HG02840 (cell line): ENCODE data around the gene DHX15.

Source experiments
- ATAC-seq: cut with Tn5 transposase; IDR thresholded peaks from one replicate; pipeline ENCODE4 v1.9.1; 2021; ENCODE audit warnings: mild to moderate bottlenecking, moderate library complexity, moderate number of reproducible peaks; ENCODE audit not compliant: unreplicated experiment, low FRiP score

Gene DHX15

GRCh38 chr4:24584211-24584850 is at the start of gene DHX15:
Gene DHX15 (minus strand): TSS chr4:24584554. CDS start chr4:24584393, 161 bp downstream.
- peak; percentile 92 for ATAC-seq

DNA sequence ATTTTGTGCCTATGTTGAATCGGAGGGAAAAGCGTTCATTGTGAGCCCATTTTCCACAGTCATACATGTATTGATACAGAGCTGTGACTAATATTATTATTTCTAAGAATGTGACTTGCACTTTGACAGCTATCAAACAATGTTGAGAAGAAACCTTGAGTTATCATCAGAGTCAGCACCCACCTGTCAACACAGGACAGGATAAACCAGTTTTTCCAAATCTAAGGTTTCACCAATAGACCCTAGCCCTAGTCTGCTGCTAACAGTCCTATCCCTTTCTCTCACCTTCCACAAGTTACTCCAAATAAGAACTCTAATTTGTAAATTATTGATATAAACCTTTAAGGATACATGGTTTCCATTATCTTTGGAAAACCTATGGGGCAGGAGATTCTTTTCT is 47.7 kb upstream of the DHX15 start:
- ATAC-seq, result no peak

DNA sequence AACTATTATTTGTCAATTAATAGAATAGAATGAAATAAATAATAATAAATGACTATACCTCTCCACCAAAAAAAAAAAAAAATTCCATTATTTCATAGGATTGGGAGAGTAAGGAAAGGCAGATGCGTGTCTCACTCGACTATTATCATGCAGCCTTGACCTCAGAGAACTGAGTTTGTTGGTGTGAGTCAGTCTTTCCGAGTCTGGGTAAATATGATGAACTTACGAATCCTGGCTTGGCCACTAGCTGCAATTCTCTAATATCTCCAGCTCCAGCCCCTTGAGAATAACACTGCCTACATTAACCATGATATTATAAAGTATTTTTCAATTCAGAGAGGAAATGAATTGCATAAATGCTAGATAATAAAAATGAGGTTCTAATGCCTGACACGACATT is 46.6 kb upstream of the DHX15 start:
- ATAC-seq, result no peak

DNA sequence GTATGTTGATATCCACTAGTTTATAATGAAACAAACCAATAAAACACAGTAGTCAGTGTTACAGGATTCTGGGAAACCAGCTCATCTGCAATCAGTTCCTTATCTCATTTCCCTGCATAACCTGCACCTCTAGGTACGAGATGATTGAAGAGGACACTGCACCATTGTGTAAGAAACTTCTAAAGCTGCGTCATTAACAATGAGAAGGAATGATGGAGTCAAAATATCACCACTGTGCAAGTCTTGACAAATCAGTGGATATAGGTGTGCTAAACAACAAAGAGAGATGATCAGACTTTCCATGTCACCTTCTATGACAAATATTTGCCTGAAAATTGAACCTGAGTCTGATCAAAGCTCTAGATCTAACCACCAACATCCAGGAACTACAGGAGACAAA is 40.7 kb upstream of the DHX15 start:
- ATAC-seq, result no peak

DNA sequence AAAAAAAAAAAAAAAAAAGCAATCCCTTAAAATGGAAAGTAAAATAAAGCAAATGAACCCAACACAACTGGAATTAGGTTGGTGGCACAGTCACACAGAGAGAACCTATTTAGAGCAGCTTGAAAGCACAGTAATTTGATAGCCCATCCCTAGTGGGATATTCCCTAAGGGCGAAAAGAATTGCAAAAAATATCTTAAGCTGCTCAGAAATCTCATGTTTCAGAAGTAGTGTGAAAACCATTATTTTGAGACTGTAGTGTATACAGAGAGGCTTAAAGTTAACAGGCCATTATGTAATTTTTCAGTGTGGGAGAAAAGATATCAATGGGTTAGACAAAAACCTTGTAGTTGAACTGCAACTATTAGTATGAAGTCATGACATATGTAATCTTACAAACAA is 40.0 kb upstream of the DHX15 start:
- no peak for ATAC-seq

- ATAC-seq, result no peak
Measured at GRCh38 chr4:24622146-24622834, 37.9 kb upstream of the DHX15 start.

DNA sequence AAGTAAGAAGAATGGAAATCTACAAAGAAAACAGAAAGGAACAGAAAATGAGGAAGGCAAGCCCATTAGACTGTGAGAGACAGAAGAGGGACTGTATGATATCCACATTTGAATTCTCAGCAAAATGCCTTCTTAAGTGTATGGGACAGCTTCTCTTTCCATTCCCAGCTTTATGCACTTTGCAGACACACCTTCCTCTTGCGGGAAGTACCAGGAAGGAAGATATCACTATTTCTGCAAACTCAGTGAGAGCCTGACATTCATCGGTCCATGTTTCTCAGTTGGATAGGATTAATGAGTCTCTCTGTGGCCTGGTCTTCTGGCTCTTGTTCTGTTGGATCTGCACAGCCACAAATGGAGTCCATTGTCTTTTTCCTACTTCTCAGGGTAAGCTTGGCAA is 31.6 kb upstream of the DHX15 start:
- no peak for ATAC-seq

GRCh38 chr4:24614881-24615280 is 30.5 kb upstream of the DHX15 start:
- ATAC-seq, result no peak

- no peak for ATAC-seq
Measured at GRCh38 chr4:24613502-24613901, 29.1 kb upstream of the DHX15 start.

- no peak for ATAC-seq
Measured at GRCh38 chr4:24611575-24611974, 27.2 kb upstream of the DHX15 start.

GRCh38 chr4:24607334-24607733 is 23.0 kb upstream of the DHX15 start:
- ATAC-seq, result no peak

GRCh38 chr4:24605216-24605615 is 20.9 kb upstream of the DHX15 start:
- no peak for ATAC-seq

- ATAC-seq, result no peak
Measured at GRCh38 chr4:24604558-24605214, 20.3 kb upstream of the DHX15 start.

DNA sequence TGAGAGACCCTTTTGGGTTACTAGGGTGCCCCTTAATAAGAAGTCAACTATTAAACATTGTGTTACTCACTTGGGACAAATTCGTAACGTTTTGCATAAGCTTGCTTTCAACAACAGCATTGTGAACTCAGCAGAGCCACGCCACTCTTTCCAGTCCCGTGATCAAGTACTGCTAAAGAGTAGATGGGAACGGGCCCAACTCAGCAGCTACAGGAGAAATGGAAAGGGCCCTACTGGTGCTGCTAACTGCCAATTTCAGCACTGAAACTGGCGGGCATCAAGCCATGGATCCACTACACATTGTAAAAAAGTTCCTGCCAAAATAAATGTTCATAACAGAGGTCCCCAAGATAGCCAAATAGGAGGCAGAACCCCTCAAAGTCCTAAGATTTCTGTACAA is 19.0 kb upstream of the DHX15 start:
- ATAC-seq, result no peak

DNA sequence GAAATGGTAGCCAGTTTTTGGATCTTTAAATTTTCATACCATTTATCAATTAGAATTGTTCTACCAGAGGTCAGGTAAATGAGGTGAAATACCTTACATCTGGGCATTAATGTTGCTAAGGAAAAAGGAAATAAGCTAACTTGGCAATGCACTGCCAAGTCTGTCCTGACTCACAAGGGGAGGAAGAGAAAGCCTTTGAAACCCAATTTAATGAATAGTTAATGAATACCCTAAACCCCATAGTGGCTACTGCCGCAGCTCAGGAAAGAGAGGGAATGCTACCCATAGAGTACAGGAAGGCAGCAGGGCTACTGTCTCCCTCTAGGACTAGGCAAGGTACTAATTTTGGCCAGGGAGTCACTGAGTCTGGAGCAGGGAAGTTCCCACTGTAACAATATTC is 16.8 kb upstream of the DHX15 start:
- no peak for ATAC-seq

GRCh38 chr4:24599275-24599674 is 14.9 kb upstream of the DHX15 start:
- ATAC-seq, result no peak

GRCh38 chr4:24598025-24598424 is 13.7 kb upstream of the DHX15 start:
- ATAC-seq, result no peak

- ATAC-seq, result no peak
Measured at GRCh38 chr4:24595659-24596058, 11.3 kb upstream of the DHX15 start.

DNA sequence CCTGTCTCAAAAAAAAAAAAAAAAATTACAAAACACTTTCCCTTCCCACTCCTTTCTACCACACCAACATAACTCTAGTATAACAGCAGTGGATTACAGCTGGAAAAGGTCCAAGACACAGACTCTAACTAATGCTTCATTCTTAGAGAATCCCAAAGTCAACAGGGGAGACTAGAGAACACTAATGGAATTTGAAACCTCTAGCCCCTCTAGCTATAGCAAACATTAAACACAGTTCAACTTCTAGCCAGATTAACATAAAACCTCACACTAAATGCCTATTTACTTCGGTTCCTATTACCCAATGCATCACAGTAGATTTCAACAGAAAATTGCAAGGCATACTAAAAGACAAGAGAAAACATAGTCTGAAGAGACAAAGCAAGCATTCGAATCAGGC is 10.5 kb upstream of the DHX15 start:
- ATAC-seq, result no peak

GRCh38 chr4:24589448-24589847 is 5.1 kb upstream of the DHX15 start:
- no peak for ATAC-seq

- no peak for ATAC-seq
Measured at GRCh38 chr4:24588216-24588954, 4.0 kb upstream of the DHX15 start.
